ENCODE measurements around the gene PTPRD. TPM values are rescaled to one million over a fixed set of nuclear protein-coding genes. Genes with fewer than 3 reads are reported as not detected.

The PTPRD gene
- total RNA-seq, 1 experiment from 2014 or later: 32.5 TPM

DNA sequence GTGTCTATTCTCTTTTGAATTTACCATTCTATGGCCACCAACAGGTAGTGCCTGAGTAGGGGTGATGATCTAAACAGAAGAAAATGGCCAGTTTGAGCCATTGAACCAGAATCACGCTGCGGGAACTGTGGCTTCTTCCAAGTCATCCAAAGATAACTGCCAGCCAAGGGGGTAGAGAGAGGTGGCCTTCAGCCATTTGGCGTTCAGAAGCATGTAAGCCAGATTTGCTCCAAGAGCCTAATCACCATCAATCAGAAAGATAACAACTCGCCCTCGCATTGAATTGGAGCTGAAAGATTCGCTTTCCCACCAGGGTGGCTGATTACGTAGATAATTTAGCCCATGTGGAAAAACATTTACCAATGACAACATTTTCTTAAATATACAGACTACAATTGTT is 1510.5 kb downstream of the PTPRD start:
- H2BK20ac ChIP-seq (ENCODE audit: low read depth, low read length, poor library complexity, severe bottlenecking): no peak overlapping the region
- H3K18ac ChIP-seq (ENCODE audit: insufficient read length, low read depth, low read length): no peak overlapping the region
- no peak overlapping the region for H2BK5ac ChIP-seq (ENCODE audit: insufficient read length, low read length)
- H3K27ac Mint-ChIP-seq: no peak overlapping the region
- H3K27me3 Mint-ChIP-seq (ENCODE audit: low read depth): no peaks in the 10 kb centered on the region
- H3K27me3 ChIP-seq (ENCODE audit: insufficient read depth, low read length): no peaks in the 10 kb centered on the region
- no peaks in the 10 kb centered on the region for H3K4me1 ChIP-seq (ENCODE audit: insufficient read depth, low read length)
- H3K23ac ChIP-seq (ENCODE audit: insufficient read length, low read depth, low read length): no peak overlapping the region
- H2AK5ac ChIP-seq (ENCODE audit: insufficient read length, low read length): no peak overlapping the region
- H3K4me2 ChIP-seq (ENCODE audit: insufficient read depth, insufficient read length, low read length): no peak overlapping the region
- H3K9me3 Mint-ChIP-seq: no peaks in the 10 kb centered on the region
- no peaks in the 10 kb centered on the region for H3K79me2 ChIP-seq (ENCODE audit: insufficient read depth, low read length)
- TF ChIP-seq, protein P1, sequence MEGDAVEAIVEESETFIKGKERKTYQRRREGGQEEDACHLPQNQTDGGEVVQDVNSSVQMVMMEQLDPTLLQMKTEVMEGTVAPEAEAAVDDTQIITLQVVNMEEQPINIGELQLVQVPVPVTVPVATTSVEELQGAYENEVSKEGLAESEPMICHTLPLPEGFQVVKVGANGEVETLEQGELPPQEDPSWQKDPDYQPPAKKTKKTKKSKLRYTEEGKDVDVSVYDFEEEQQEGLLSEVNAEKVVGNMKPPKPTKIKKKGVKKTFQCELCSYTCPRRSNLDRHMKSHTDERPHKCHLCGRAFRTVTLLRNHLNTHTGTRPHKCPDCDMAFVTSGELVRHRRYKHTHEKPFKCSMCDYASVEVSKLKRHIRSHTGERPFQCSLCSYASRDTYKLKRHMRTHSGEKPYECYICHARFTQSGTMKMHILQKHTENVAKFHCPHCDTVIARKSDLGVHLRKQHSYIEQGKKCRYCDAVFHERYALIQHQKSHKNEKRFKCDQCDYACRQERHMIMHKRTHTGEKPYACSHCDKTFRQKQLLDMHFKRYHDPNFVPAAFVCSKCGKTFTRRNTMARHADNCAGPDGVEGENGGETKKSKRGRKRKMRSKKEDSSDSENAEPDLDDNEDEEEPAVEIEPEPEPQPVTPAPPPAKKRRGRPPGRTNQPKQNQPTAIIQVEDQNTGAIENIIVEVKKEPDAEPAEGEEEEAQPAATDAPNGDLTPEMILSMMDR (conservative IDR thresholded peaks at IDR 0.05): no peak
- H3K4me1 Mint-ChIP-seq: peaks cover 14 to 16% of the 10 kb centered on the region in 2 experiments
- no peak overlapping the region for H2BK15ac ChIP-seq (ENCODE audit: low read depth, low read length)
- H4K20me1 ChIP-seq (ENCODE audit: control insufficient read depth, insufficient read depth, insufficient read length): no peaks in the 10 kb centered on the region
- H2BK12ac ChIP-seq (ENCODE audit: insufficient read length, low read depth, low read length): no peak overlapping the region
- no peak overlapping the region for H2BK120ac ChIP-seq (ENCODE audit: low read depth, low read length, poor library complexity, severe bottlenecking)
- no peak overlapping the region for H3K14ac ChIP-seq (ENCODE audit: insufficient read depth, low read length)
- no peak overlapping the region for H3T11ph ChIP-seq (ENCODE audit: low read length)
- no peak overlapping the region for H3K9ac ChIP-seq (ENCODE audit: extremely low read depth, insufficient read length, low read length)
- no peak overlapping the region for H3K4ac ChIP-seq (ENCODE audit: low read depth, low read length)
- no peak overlapping the region for H4K91ac ChIP-seq (ENCODE audit: insufficient read length, low read depth, low read length)
- no peaks in the 10 kb centered on the region for H3K36me3 Mint-ChIP-seq (ENCODE audit: insufficient read depth in 1 of 3, low read depth in 3 of 3)
- no peak overlapping the region for H4K5ac ChIP-seq (ENCODE audit: insufficient read length, low read depth, low read length)
- WGBS (ENCODE audit: extremely low coverage, insufficient read length, low lambda C conversion rate): no CpG with 5 or more reads among the region's 7 CpGs
- H3K4me3 Mint-ChIP-seq: no peak overlapping the region
- no peaks in the 10 kb centered on the region for H3K79me1 ChIP-seq (ENCODE audit: insufficient read depth, low read depth, low read length, poor library complexity, severe bottlenecking)
- H2AFZ ChIP-seq (ENCODE audit: low read length): no peak overlapping the region
- no peak for DNase-seq
- no peak overlapping the region for H4K8ac ChIP-seq (replicated peaks; ENCODE audit: insufficient read length, low read depth, low read length)
- no peaks in the 10 kb centered on the region for H3K23me2 ChIP-seq (ENCODE audit: insufficient read length, low read depth, low read length, poor library complexity, severe bottlenecking)
- no peaks in the 10 kb centered on the region for H3K9me3 ChIP-seq (ENCODE audit: control insufficient read depth, low read depth, low read length)
- no peak overlapping the region for H3K27ac ChIP-seq (ENCODE audit: insufficient read length, low read depth, low read length)
- H3K56ac ChIP-seq (ENCODE audit: insufficient read length, low read depth, low read length): no peak overlapping the region

Data from H9 (cell line).